BLaER1 treated with 17β-estradiol and CSF1 and Interleukin-3, amounts not matched to agents 10 nM and 100 nM (cell line): ENCODE data around the gene SPEG.
A peak's percentile ranks its signal among the peaks of the same experiment; 100 is the strongest.

ENCODE experiments used
- H3K27ac ChIP-seq, 11 experiments: shearing (Covaris generic); formaldehyde crosslinking; 2 replicates each; pipeline ENCODE4 v1.8.1; 2022
- H3K27me3 ChIP-seq, 11 experiments: shearing (Covaris generic); formaldehyde crosslinking; 2 replicates each; pipeline ENCODE4 v1.8.1; 2022
- H3K36me3 ChIP-seq, 11 experiments: shearing (Covaris generic); formaldehyde crosslinking; 2 replicates each; pipeline ENCODE4 v1.8.1; 2022
- H3K4me1 ChIP-seq, 10 experiments: shearing (Covaris generic); formaldehyde crosslinking; 2 replicates each; pipeline ENCODE4 v1.8.1; 2022
- H3K4me2 ChIP-seq, 11 experiments: shearing (Covaris generic); formaldehyde crosslinking; 2 replicates each; pipeline ENCODE4 v1.8.1; 2022
- H3K4me3 ChIP-seq, 10 experiments: shearing (Covaris generic); formaldehyde crosslinking; 2 replicates each; pipeline ENCODE4 v1.8.1; 2022
- H3K9ac ChIP-seq, 11 experiments: shearing (Covaris generic); formaldehyde crosslinking; 2 replicates each; pipeline ENCODE4 v1.8.1; 2022
- H3K9me3 ChIP-seq, 11 experiments: shearing (Covaris generic); formaldehyde crosslinking; replicated peaks in 1 of 11; 2 replicates each; pipeline ENCODE4 v1.8.1; 2022
- H4K20me1 ChIP-seq, 11 experiments: shearing (Covaris generic); formaldehyde crosslinking; 2 replicates each; pipeline ENCODE4 v1.8.1; 2022
- Cebpa-rat ChIP-seq, 11 experiments: shearing (Covaris generic); IDR thresholded peaks; 2 replicates each; pipeline ENCODE4 v1.8.1; 2022

Gene SPEG

GRCh38 chr2:219418155-219419011 lies 16.3 kb upstream of the SPEG start, which contains the start of gene DES:
DES (plus strand) TSS chr2:219418377; CDS start chr2:219418463, 86 bp downstream.
- Histone ChIP-seq H3K4me3 (no peak within 1 kb of the TSS), H3K4me2 (peak within 1 kb of the TSS; percentile 49 to 70 (median 65))

GRCh38 chr2:219419012-219419324 lies 15.7 kb upstream of the SPEG start:
- Histone ChIP-seq H3K4me1 (peaks cover 16 to 47% (median 31%) of the 10 kb centered on the region in 10 experiments), H3K9ac (no peak overlapping the region), H4K20me1 (no peaks in the 10 kb centered on the region), H3K9me3 (no peaks in the 10 kb centered on the region), H3K4me2 (peak overlapping the region in 4 of 11 experiments; percentile 46 to 64 (median 56); a peak in 6 of 22 replicates), H3K27ac (peak overlapping the region in 2 of 11 experiments; percentile 47 to 50; a peak in 3 of 22 replicates), H3K4me3 (no peak overlapping the region), H3K36me3 (no peaks in the 10 kb centered on the region), H3K27me3 (no peaks in the 10 kb centered on the region)
- no peak for TF ChIP-seq Cebpa-rat (IDR thresholded peaks at IDR 0.05)

More at GRCh38 chr2:219418155-219419011, 16.3 kb upstream of the SPEG start, which contains the start of gene DES:
- H3K9me3 ChIP-seq = 0 out of 22 replicates have a peak, but pooled peaks cover 0 to under 1% (median 0%) of the 10 kb centered on the region in 11 experiments
- H3K9ac ChIP-seq = peak within 1 kb of the TSS in 1 of 11 experiments; percentile 33; a peak in 2 of 22 replicates
- H3K4me1 ChIP-seq = peaks cover 16 to 47% (median 31%) of the 10 kb centered on the region in 10 experiments
- H3K27ac ChIP-seq = peak within 1 kb of the TSS in 4 of 11 experiments; percentile 32 to 50 (median 48); a peak in 5 of 22 replicates
- H4K20me1 ChIP-seq = no peaks in the 10 kb centered on the region
- H3K27me3 ChIP-seq = no peaks in the 10 kb centered on the region
- H3K36me3 ChIP-seq = no peaks in the 10 kb centered on the region
- no peak for TF ChIP-seq Cebpa-rat (IDR thresholded peaks at IDR 0.05)

- TF ChIP-seq Cebpa-rat (IDR thresholded peaks at IDR 0.05) = no peak
- Histone ChIP-seq H3K27me3 (no peaks in the 10 kb centered on the region), H3K4me2 (peak overlapping the region in 5 of 11 experiments; percentile 34 to 64 (median 52); a peak in 9 of 22 replicates), H3K4me1 (peaks cover 16 to 47% (median 31%) of the 10 kb centered on the region in 10 experiments), H3K27ac (peak overlapping the region in 3 of 11 experiments; percentile 35 to 50 (median 47); a peak in 5 of 22 replicates), H3K36me3 (no peaks in the 10 kb centered on the region), H3K9me3 (no peaks in the 10 kb centered on the region), H3K4me3 (no peak overlapping the region; a peak in 1 of 20 replicates), H3K9ac (0 out of 22 replicates have a peak overlapping the region, but pooled peaks of 1 of the 11 experiments have one; percentile 26), H4K20me1 (no peaks in the 10 kb centered on the region)
These were observed 15.1 kb upstream of the SPEG start for GRCh38 chr2:219419331-219420197.

GRCh38 chr2:219420687-219421086 lies 14.0 kb upstream of the SPEG start:
- Histone ChIP-seq H3K9ac (no peak overlapping the region), H3K36me3 (no peaks in the 10 kb centered on the region), H3K4me1 (peaks cover 16 to 47% (median 30%) of the 10 kb centered on the region in 10 experiments), H3K27ac (no peak overlapping the region; a peak in 1 of 22 replicates), H3K4me3 (no peak overlapping the region), H3K4me2 (peak overlapping the region in 3 of 11 experiments; percentile 52 to 64 (median 59); a peak in 2 of 22 replicates), H3K9me3 (no peaks in the 10 kb centered on the region), H3K27me3 (no peaks in the 10 kb centered on the region), H4K20me1 (no peaks in the 10 kb centered on the region)
- no peak for TF ChIP-seq Cebpa-rat (IDR thresholded peaks at IDR 0.05)

- Histone ChIP-seq H3K4me1 (peaks cover 15 to 43% (median 24%) of the 10 kb centered on the region in 10 experiments), H3K4me3 (no peak overlapping the region), H3K4me2 (no peak overlapping the region), H3K27ac (no peak overlapping the region), H4K20me1 (no peaks in the 10 kb centered on the region), H3K9me3 (no peaks in the 10 kb centered on the region), H3K36me3 (no peaks in the 10 kb centered on the region), H3K27me3 (no peaks in the 10 kb centered on the region), H3K9ac (no peak overlapping the region)
- TF ChIP-seq Cebpa-rat (IDR thresholded peaks at IDR 0.05) = no peak
These were observed 13.3 kb upstream of the SPEG start for GRCh38 chr2:219421323-219421722.

- Histone ChIP-seq H3K4me1 (peaks cover 0 to 27% (median 12%) of the 10 kb centered on the region in 10 experiments; a peak in 14 of 20 replicates), H3K27me3 (no peaks in the 10 kb centered on the region), H3K9ac (no peak overlapping the region), H3K36me3 (no peaks in the 10 kb centered on the region), H3K27ac (no peak overlapping the region), H3K4me2 (no peak overlapping the region), H3K4me3 (no peak overlapping the region), H4K20me1 (no peaks in the 10 kb centered on the region), H3K9me3 (no peaks in the 10 kb centered on the region)
- no peak for TF ChIP-seq Cebpa-rat (IDR thresholded peaks at IDR 0.05)
These were observed 11.6 kb upstream of the SPEG start for GRCh38 chr2:219422952-219423534.

- no peak for TF ChIP-seq Cebpa-rat (IDR thresholded peaks at IDR 0.05)
- no peak overlapping the region for H3K4me2 ChIP-seq
- no peak overlapping the region for H3K27ac ChIP-seq
These were observed 10.8 kb upstream of the SPEG start for GRCh38 chr2:219423652-219424377.

More at GRCh38 chr2:219423652-219424377, 10.8 kb upstream of the SPEG start:
- Histone ChIP-seq H3K9ac (no peak overlapping the region), H3K27me3 (no peaks in the 10 kb centered on the region), H4K20me1 (no peaks in the 10 kb centered on the region), H3K9me3 (no peaks in the 10 kb centered on the region), H3K4me3 (no peak overlapping the region), H3K36me3 (no peaks in the 10 kb centered on the region), H3K4me1 (peaks cover 0 to 19% (median 9%) of the 10 kb centered on the region in 10 experiments; a peak in 11 of 20 replicates)
